NCI-H2171 treated with DMSO at 0.1 percent for 48 hours (cell line): ENCODE data around the gene GAR1.
"Not testable (repeated sequence)": the region's sequence is repeated elsewhere in the genome, so short reads cannot be mapped to it uniquely, and the experiment has no call there.

Source experiments
- DNase-seq: peaks from one replicate; lab custom pipeline; 2025; lab: John Stamatoyannopoulos, UW

GAR1 gene

GRCh38 chr4:109846395-109847098, 31.0 kb downstream of the GAR1 start:
- DNase-seq, result no peak

- DNase-seq, result no peak
Observed at GRCh38 chr4:109847896-109848442, 32.4 kb downstream of the GAR1 start, which contains the start of gene LRIT3. Gene LRIT3 (plus strand): TSS chr4:109848107. CDS start chr4:109848202, 95 bp downstream.

GRCh38 chr4:109848501-109848900, 32.9 kb downstream of the GAR1 start:
- no peak for DNase-seq

- no peak for DNase-seq
Observed at GRCh38 chr4:109850601-109851000, 35.0 kb downstream of the GAR1 start.

- DNase-seq, result not testable (repeated sequence)
Observed at GRCh38 chr4:109859426-109860300, 44.1 kb downstream of the GAR1 start.

GRCh38 chr4:109861271-109861670, 45.7 kb downstream of the GAR1 start:
- no peak for DNase-seq

- DNase-seq, result no peak
Observed at GRCh38 chr4:109861916-109862511, 46.5 kb downstream of the GAR1 start.

- DNase-seq, result no peak
Observed at GRCh38 chr4:109864134-109864533, 48.6 kb downstream of the GAR1 start.

GRCh38 chr4:109870061-109870460, 54.5 kb downstream of the GAR1 start:
- no peak for DNase-seq

GRCh38 chr4:109872065-109872464, 56.5 kb downstream of the GAR1 start:
- DNase-seq, result no peak

- no peak for DNase-seq
Observed at GRCh38 chr4:109872950-109873656, 57.5 kb downstream of the GAR1 start.

GRCh38 chr4:109873791-109874514, 58.4 kb downstream of the GAR1 start:
- no peak for DNase-seq
